ENCODE measurements around the gene CCNH. TPM values are rescaled to one million over a fixed set of nuclear protein-coding genes. Genes with fewer than 3 reads are reported as not detected.

The CCNH gene
- total and polyA plus RNA-seq, 9 of the 15 experiments (the other 6 are each of a cell fraction or from before 2014, with no cell fraction given): 100 to 213 (median 150) TPM

- TF ChIP-seq, protein P1, sequence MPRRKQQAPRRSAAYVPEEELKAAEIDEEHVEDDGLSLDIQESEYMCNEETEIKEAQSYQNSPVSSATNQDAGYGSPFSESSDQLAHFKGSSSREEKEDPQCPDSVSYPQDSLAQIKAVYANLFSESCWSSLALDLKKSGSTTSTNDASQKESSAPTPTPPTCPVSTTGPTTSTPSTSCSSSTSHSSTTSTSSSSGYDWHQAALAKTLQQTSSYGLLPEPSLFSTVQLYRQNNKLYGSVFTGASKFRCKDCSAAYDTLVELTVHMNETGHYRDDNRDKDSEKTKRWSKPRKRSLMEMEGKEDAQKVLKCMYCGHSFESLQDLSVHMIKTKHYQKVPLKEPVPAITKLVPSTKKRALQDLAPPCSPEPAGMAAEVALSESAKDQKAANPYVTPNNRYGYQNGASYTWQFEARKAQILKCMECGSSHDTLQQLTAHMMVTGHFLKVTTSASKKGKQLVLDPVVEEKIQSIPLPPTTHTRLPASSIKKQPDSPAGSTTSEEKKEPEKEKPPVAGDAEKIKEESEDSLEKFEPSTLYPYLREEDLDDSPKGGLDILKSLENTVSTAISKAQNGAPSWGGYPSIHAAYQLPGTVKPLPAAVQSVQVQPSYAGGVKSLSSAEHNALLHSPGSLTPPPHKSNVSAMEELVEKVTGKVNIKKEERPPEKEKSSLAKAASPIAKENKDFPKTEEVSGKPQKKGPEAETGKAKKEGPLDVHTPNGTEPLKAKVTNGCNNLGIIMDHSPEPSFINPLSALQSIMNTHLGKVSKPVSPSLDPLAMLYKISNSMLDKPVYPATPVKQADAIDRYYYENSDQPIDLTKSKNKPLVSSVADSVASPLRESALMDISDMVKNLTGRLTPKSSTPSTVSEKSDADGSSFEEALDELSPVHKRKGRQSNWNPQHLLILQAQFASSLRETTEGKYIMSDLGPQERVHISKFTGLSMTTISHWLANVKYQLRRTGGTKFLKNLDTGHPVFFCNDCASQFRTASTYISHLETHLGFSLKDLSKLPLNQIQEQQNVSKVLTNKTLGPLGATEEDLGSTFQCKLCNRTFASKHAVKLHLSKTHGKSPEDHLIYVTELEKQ (CRISPR knock-in tag; IDR thresholded peaks at IDR 0.05): no peak
- TF ChIP-seq TBL1XR1 (IDR thresholded peaks at IDR 0.05; ENCODE audit: low read length in 2 of 2) (peak; percentile 19 to 57; a peak in 1 of 4 replicates), ZNF324 (CRISPR knock-in tag; IDR thresholded peaks at IDR 0.05) (no peak), RAD51 (IDR thresholded peaks at IDR 0.05; ENCODE audit: borderline replicate concordance, low read depth) (no peak), RAD21 (CRISPR knock-in tag; conservative IDR thresholded peaks at IDR 0.05 in 1 of 2, IDR thresholded peaks at IDR 0.05 in 1 of 2) (no peak), ZNF639 (CRISPR knock-in tag; conservative IDR thresholded peaks at IDR 0.05 in 1 of 2, IDR thresholded peaks at IDR 0.05 in 1 of 2) (peak in 1 of 2 experiments; percentile 82; a peak in 2 of 4 replicates), ZNF589 (CRISPR knock-in tag; IDR thresholded peaks at IDR 0.05; ENCODE audit: low read depth) (no peak), SMARCC2 (IDR thresholded peaks at IDR 0.05; ENCODE audit: low read depth) (no peak), TCF7 (IDR thresholded peaks at IDR 0.05; ENCODE audit: borderline replicate concordance) (no peak), ZNF121 (CRISPR knock-in tag; conservative IDR thresholded peaks at IDR 0.05) (no peak), ZNF217 (CRISPR knock-in tag; IDR thresholded peaks at IDR 0.05) (no peak), STAT5B (CRISPR knock-in tag; IDR thresholded peaks at IDR 0.05) (no peak), LEF1 (IDR thresholded peaks at IDR 0.05) (no peak), ARNT (IDR thresholded peaks at IDR 0.05) (peak in 1 of 2 experiments; percentile 35; a peak in 1 of 4 replicates), SIRT6 (IDR thresholded peaks at IDR 0.05; ENCODE audit: low read depth, low read length) (no peak), BHLHE40 (IDR thresholded peaks at IDR 0.05; ENCODE audit: low read length) (0 out of 2 replicates have a peak, but pooled peaks have one; percentile 26), SNAPC5 (CRISPR knock-in tag; IDR thresholded peaks at IDR 0.05) (no peak), CEBPG (CRISPR knock-in tag; IDR thresholded peaks at IDR 0.05) (no peak; the same call in 1 of the 2 replicates), CEBPG (tag; conservative IDR thresholded peaks at IDR 0.05 in 1 of 2, IDR thresholded peaks at IDR 0.05 in 1 of 2) (no peak), HDAC2 (IDR thresholded peaks at IDR 0.05) (peak; percentile 16; the same call in 1 of the 2 replicates), KLF1 (tag; IDR thresholded peaks at IDR 0.05) (no peak)
- TF ChIP-seq, protein P2, sequence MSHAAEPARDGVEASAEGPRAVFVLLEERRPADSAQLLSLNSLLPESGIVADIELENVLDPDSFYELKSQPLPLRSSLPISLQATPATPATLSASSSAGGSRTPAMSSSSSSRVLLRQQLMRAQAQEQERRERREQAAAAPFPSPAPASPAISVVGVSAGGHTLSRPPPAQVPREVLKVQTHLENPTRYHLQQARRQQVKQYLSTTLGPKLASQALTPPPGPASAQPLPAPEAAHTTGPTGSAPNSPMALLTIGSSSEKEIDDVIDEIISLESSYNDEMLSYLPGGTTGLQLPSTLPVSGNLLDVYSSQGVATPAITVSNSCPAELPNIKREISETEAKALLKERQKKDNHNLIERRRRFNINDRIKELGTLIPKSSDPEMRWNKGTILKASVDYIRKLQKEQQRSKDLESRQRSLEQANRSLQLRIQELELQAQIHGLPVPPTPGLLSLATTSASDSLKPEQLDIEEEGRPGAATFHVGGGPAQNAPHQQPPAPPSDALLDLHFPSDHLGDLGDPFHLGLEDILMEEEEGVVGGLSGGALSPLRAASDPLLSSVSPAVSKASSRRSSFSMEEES (CRISPR knock-in tag; IDR thresholded peaks at IDR 0.05): no peak
Observed at GRCh38 chr5:87412630-87413342, at the start of gene CCNH (continued).

Data from K562 (cell line).